ENCODE results near the gene RGS7. TPM values are rescaled to one million over a fixed set of nuclear protein-coding genes. Genes with fewer than 3 reads are reported as not detected.

The RGS7 gene
- total RNA-seq, 2 experiments from 2014 or later: not detected

DNA sequence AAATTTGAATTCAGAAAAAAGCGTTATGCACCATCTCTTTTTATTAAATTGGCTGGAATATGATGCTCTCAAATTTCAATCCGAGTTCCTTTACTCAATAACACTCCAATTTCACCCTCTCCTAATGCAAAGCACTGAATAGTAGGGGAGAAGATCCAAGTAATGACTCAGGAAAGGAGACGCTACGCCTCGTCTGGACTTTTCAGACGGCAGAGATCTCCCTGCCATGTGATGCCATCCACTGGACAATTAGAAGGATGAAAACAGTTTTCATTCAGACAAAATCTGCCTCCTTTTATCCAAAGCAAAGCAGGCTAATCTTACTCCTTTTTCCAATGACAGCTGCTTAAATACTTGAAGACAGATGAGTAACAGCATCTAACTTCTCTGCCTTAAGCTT is 502.6 kb downstream of the RGS7 start:
- H4K20me1 ChIP-seq (ENCODE audit: insufficient read depth, low read length): no peaks in the 10 kb centered on the region
- H3K79me2 ChIP-seq (ENCODE audit: insufficient read depth, low read depth, low read length): no peaks in the 10 kb centered on the region
- H2AFZ ChIP-seq (ENCODE audit: low read length): no peak overlapping the region
- no TSS peak for BruUV-seq (replicated peaks)
- H3K36me3 ChIP-seq (ENCODE audit: insufficient read depth, low read length): no peaks in the 10 kb centered on the region
- no peak for DNase-seq (ENCODE audit: low spot score)
- CTCF ChIA-PET (ENCODE audit: unreplicated experiment): no interaction called here
- no peak for TF ChIP-seq EZH2phosphoT487 (IDR thresholded peaks at IDR 0.05; ENCODE audit: borderline replicate concordance, low read depth, low read length)
- TF ChIP-seq, protein P1, sequence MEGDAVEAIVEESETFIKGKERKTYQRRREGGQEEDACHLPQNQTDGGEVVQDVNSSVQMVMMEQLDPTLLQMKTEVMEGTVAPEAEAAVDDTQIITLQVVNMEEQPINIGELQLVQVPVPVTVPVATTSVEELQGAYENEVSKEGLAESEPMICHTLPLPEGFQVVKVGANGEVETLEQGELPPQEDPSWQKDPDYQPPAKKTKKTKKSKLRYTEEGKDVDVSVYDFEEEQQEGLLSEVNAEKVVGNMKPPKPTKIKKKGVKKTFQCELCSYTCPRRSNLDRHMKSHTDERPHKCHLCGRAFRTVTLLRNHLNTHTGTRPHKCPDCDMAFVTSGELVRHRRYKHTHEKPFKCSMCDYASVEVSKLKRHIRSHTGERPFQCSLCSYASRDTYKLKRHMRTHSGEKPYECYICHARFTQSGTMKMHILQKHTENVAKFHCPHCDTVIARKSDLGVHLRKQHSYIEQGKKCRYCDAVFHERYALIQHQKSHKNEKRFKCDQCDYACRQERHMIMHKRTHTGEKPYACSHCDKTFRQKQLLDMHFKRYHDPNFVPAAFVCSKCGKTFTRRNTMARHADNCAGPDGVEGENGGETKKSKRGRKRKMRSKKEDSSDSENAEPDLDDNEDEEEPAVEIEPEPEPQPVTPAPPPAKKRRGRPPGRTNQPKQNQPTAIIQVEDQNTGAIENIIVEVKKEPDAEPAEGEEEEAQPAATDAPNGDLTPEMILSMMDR (conservative IDR thresholded peaks at IDR 0.05; ENCODE audit: low read length): no peak
- no peak overlapping the region for H3K4me3 ChIP-seq (ENCODE audit: low read depth, low read length, poor library complexity, severe bottlenecking)
- H3K4me1 ChIP-seq (ENCODE audit: insufficient read depth, low read length, poor library complexity, severe bottlenecking): no peaks in the 10 kb centered on the region
- no peaks in the 10 kb centered on the region for H3K9me2 ChIP-seq (ENCODE audit: insufficient read depth, low read length)
- no peaks in the 10 kb centered on the region for H3K9me3 ChIP-seq (ENCODE audit: low read length)
- no peak overlapping the region for H3K27ac ChIP-seq (ENCODE audit: low read depth, low read length, poor library complexity, severe bottlenecking)
- POLR2A ChIA-PET: no interaction called here
- intact Hi-C loops (cut with micrococcal nuclease; ENCODE audit: unreplicated experiment): no loop called here
- no peak overlapping the region for H3K4me2 ChIP-seq (ENCODE audit: low read length)

DNA sequence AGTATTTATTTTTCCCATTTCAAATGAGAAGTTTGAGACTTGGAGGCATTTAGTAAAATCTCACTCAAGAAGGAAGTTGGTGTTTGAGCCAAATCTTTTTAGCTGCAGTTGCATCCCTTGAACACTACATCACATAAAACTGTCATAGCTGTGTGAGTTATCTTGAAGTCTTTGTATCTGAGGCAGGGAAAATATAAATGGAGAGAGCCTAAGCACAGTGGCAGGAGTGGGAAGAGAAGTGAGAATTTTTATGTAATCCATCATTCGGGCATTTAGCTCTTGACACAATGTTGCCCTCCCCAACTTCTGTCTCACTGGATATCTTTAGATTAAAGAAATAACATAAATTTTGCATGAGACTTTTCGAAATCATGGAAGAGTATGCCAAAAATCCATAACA is 509.7 kb downstream of the RGS7 start:
- no peaks in the 10 kb centered on the region for H3K9me3 ChIP-seq (ENCODE audit: low read length)
- no TSS peak for BruUV-seq (replicated peaks)
- H3K27ac ChIP-seq (ENCODE audit: low read depth, low read length, poor library complexity, severe bottlenecking): no peak overlapping the region
- no peak overlapping the region for H2AFZ ChIP-seq (ENCODE audit: low read length)
- ChIA-PET CTCF (ENCODE audit: unreplicated experiment) (no interaction called here), POLR2A (interaction anchor here (0.6 kb wide), 1 partner anchor 24 kb away, joined by 3 read pairs; no protein-coding TSS in a partner anchor)
- H3K4me3 ChIP-seq (ENCODE audit: low read depth, low read length, poor library complexity, severe bottlenecking): no peak overlapping the region
- no peaks in the 10 kb centered on the region for H3K36me3 ChIP-seq (ENCODE audit: insufficient read depth, low read length)
- H3K4me1 ChIP-seq (ENCODE audit: insufficient read depth, low read length, poor library complexity, severe bottlenecking): no peaks in the 10 kb centered on the region
- no peaks in the 10 kb centered on the region for H4K20me1 ChIP-seq (ENCODE audit: insufficient read depth, low read length)
- no peak overlapping the region for H3K4me2 ChIP-seq (ENCODE audit: low read length)
- intact Hi-C loops (cut with micrococcal nuclease; ENCODE audit: unreplicated experiment): no loop called here
- H3K9me2 ChIP-seq (ENCODE audit: insufficient read depth, low read length): no peaks in the 10 kb centered on the region
- H3K79me2 ChIP-seq (ENCODE audit: insufficient read depth, low read depth, low read length): no peaks in the 10 kb centered on the region
- DNase-seq (ENCODE audit: low spot score): no peak
- TF ChIP-seq EZH2phosphoT487 (IDR thresholded peaks at IDR 0.05; ENCODE audit: borderline replicate concordance, low read depth, low read length): no peak
- TF ChIP-seq, protein P1 (conservative IDR thresholded peaks at IDR 0.05; ENCODE audit: low read length): no peak

DNA sequence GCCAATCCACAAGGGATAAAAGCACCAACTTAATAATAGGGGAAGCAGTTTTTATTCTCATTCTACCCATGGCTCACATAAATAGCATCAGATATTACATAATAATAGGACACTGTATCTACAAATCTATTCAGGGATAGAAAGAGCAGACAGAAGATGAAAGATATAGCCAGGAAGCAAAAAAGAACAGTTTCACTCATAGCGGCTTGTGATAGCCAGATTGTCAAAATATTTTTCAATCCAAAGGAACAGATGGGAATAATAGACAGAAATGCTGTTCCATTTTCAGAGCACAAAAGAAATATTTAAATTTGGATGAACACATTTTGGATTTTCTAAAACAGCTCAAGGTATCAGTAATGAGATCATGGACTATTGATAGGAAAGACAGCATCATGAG is 512.5 kb downstream of the RGS7 start:
- Histone ChIP-seq H4K20me1 (ENCODE audit: insufficient read depth, low read length) (no peaks in the 10 kb centered on the region), H3K4me1 (ENCODE audit: insufficient read depth, low read length, poor library complexity, severe bottlenecking) (no peaks in the 10 kb centered on the region), H3K27ac (ENCODE audit: low read depth, low read length, poor library complexity, severe bottlenecking) (no peak overlapping the region), H3K9me3 (ENCODE audit: low read length) (no peaks in the 10 kb centered on the region), H3K9me2 (ENCODE audit: insufficient read depth, low read length) (no peaks in the 10 kb centered on the region), H3K36me3 (ENCODE audit: insufficient read depth, low read length) (no peaks in the 10 kb centered on the region), H3K79me2 (ENCODE audit: insufficient read depth, low read depth, low read length) (no peaks in the 10 kb centered on the region), H2AFZ (ENCODE audit: low read length) (no peak overlapping the region), H3K4me3 (ENCODE audit: low read depth, low read length, poor library complexity, severe bottlenecking) (no peak overlapping the region), H3K4me2 (ENCODE audit: low read length) (no peak overlapping the region)
- POLR2A ChIA-PET: no interaction called here
- intact Hi-C loops (cut with micrococcal nuclease; ENCODE audit: unreplicated experiment): no loop called here
- no TSS peak for BruUV-seq (replicated peaks)
- CTCF ChIA-PET (ENCODE audit: unreplicated experiment): no interaction called here
- TF ChIP-seq EZH2phosphoT487 (IDR thresholded peaks at IDR 0.05; ENCODE audit: borderline replicate concordance, low read depth, low read length): no peak
- TF ChIP-seq, protein P1 (conservative IDR thresholded peaks at IDR 0.05; ENCODE audit: low read length): no peak
- DNase-seq (ENCODE audit: low spot score): no peak
